ENCODE measurements around the gene G3BP2.
"Not testable (repeated sequence)": the region's sequence is repeated elsewhere in the genome, so short reads cannot be mapped to it uniquely, and the experiment has no call there.

The G3BP2 gene

GRCh38 chr4:75673027-75673958 is at the start of gene G3BP2:
G3BP2 (minus strand) TSS chr4:75673411; CDS start chr4:75662025, 11,386 bp downstream.
- DNase-seq (ENCODE audit: low read depth in 3 of 3, low spot score in 1 of 3): peak; percentile 92 to 95 (median 94)

- DNase-seq (ENCODE audit: low read depth in 3 of 3, low spot score in 1 of 3): no peak
These were observed 49.2 kb upstream of the G3BP2 start for GRCh38 chr4:75722417-75722816.

GRCh38 chr4:75718529-75718928 is 45.3 kb upstream of the G3BP2 start:
- no peak for DNase-seq (ENCODE audit: low read depth in 3 of 3, low spot score in 1 of 3)

- no peak for DNase-seq (ENCODE audit: low read depth in 3 of 3, low spot score in 1 of 3)
These were observed 44.2 kb upstream of the G3BP2 start for GRCh38 chr4:75717408-75717807.

GRCh38 chr4:75716054-75716453 is 42.8 kb upstream of the G3BP2 start:
- DNase-seq (ENCODE audit: low read depth in 3 of 3, low spot score in 1 of 3): not testable (repeated sequence)

GRCh38 chr4:75715105-75715799 is 42.0 kb upstream of the G3BP2 start:
- no peak for DNase-seq (ENCODE audit: low read depth in 3 of 3, low spot score in 1 of 3)

GRCh38 chr4:75714704-75715103 is 41.5 kb upstream of the G3BP2 start:
- no peak for DNase-seq (ENCODE audit: low read depth in 3 of 3, low spot score in 1 of 3)

GRCh38 chr4:75714011-75714410 is 40.8 kb upstream of the G3BP2 start:
- DNase-seq (ENCODE audit: low read depth in 3 of 3, low spot score in 1 of 3): no peak

- DNase-seq (ENCODE audit: low read depth in 3 of 3, low spot score in 1 of 3): no peak
These were observed 37.0 kb upstream of the G3BP2 start for GRCh38 chr4:75710246-75710645.

GRCh38 chr4:75708218-75708691 is 35.0 kb upstream of the G3BP2 start:
- DNase-seq (ENCODE audit: low read depth in 3 of 3, low spot score in 1 of 3): no peak

GRCh38 chr4:75705198-75705977 is 32.2 kb upstream of the G3BP2 start:
- no peak for DNase-seq (ENCODE audit: low read depth in 3 of 3, low spot score in 1 of 3)

- no peak for DNase-seq (ENCODE audit: low read depth in 3 of 3, low spot score in 1 of 3)
These were observed 29.8 kb upstream of the G3BP2 start for GRCh38 chr4:75702919-75703411.

- DNase-seq (ENCODE audit: low read depth in 3 of 3, low spot score in 1 of 3): no peak
These were observed 26.1 kb upstream of the G3BP2 start for GRCh38 chr4:75699299-75699698.

- DNase-seq (ENCODE audit: low read depth in 3 of 3, low spot score in 1 of 3): no peak
These were observed 25.7 kb upstream of the G3BP2 start for GRCh38 chr4:75698963-75699228.

GRCh38 chr4:75698162-75698962 is 25.2 kb upstream of the G3BP2 start:
- DNase-seq (ENCODE audit: low read depth in 3 of 3, low spot score in 1 of 3): no peak

GRCh38 chr4:75696581-75696980 is 23.4 kb upstream of the G3BP2 start:
- no peak for DNase-seq (ENCODE audit: low read depth in 3 of 3, low spot score in 1 of 3)

GRCh38 chr4:75696071-75696470 is 22.9 kb upstream of the G3BP2 start:
- DNase-seq (ENCODE audit: low read depth in 3 of 3, low spot score in 1 of 3): no peak

- not testable (repeated sequence) for DNase-seq (ENCODE audit: low read depth in 3 of 3, low spot score in 1 of 3)
These were observed 18.9 kb upstream of the G3BP2 start for GRCh38 chr4:75692066-75692465.

- not testable (repeated sequence) for DNase-seq (ENCODE audit: low read depth in 3 of 3, low spot score in 1 of 3)
These were observed 13.9 kb upstream of the G3BP2 start for GRCh38 chr4:75687125-75687524.

GRCh38 chr4:75686346-75686745 is 13.1 kb upstream of the G3BP2 start:
- DNase-seq (ENCODE audit: low read depth in 3 of 3, low spot score in 1 of 3): no peak
